Ovary (tissue), 9 donors: ENCODE results near the gene IL15RA. TPM values are rescaled to one million over a fixed set of nuclear protein-coding genes. Genes with fewer than 3 reads are reported as not detected.

ENCODE experiments used
- DNase-seq, 5 donors: peaks; one replicate each; pipeline ENCODE4 v3.0.0-alpha.2; 2019 to 2020
- H3K27ac ChIP-seq, 2 donors: fragments of 200-600 bp; one replicate each; pipeline versions ENCODE4 v1.5.1 to v1.8.0; 2019 to 2022
- H3K27me3 ChIP-seq: fragments of 200-600 bp; one replicate; pipeline ENCODE4 v1.8.0; 2022
- H3K36me3 ChIP-seq: fragments of 200-600 bp; sonication (generic); one replicate; pipeline ENCODE4 v1.5.1; 2019
- H3K4me1 ChIP-seq: one replicate; pipeline ENCODE4 v1.8.1; 2013; ENCODE audit warnings: mild to moderate bottlenecking, moderate library complexity; ENCODE audit not compliant: insufficient read depth
- H3K4me3 ChIP-seq: fragments of 200-600 bp; sonication (generic); one replicate; pipeline ENCODE4 v1.5.1; 2017
- H3K9me3 ChIP-seq, 2 donors: fragments of 200-600 bp in 1 of 2; sonication (generic) in 1 of 2; one replicate each; pipeline versions ENCODE4 v1.5.1 to v1.8.1; 2013 to 2019; ENCODE audit warnings: mild to moderate bottlenecking in 1 of 2, moderate library complexity in 1 of 2
- EP300 ChIP-seq: sonication (generic); formaldehyde crosslinking; IDR thresholded peaks from one replicate; pipeline ENCODE4 v1.6.1; 2017; ENCODE audit warnings: antibody characterized with exemption
- POLR2A ChIP-seq: fragments of 450-650 bp; IDR thresholded peaks from one replicate; pipeline ENCODE4 v1.6.1; 2017; ENCODE audit warnings: antibody characterized with exemption, mild to moderate bottlenecking, moderate library complexity
- WGBS, 3 donors: extraction: QIAGEN DNeasy Blood & Tissue Kit in 1 of 3; methylation state at CpG; one replicate each; pipeline versions ENCODE4 v1.1.5 to v1.1.7; 2013 to 2017; 5-methylcytosine and 5-hydroxymethylcytosine counted together
- intact Hi-C, 4 donors: fragments of 100-400 bp; cut with DNase I; formaldehyde crosslinking; loops; one replicate each; pipeline versions ENCODE4 v1.11.0 to v1.15.1; 2022 to 2023
- polyA plus RNA-seq, 2 donors: library from polyadenylated mRNA; stranded (reverse); fragments of 200-250 nt in 1 of 2; fragments of 350-450 nt in 1 of 2; fragmentation: Illumina TruSeq in 1 of 2; extraction: RNeasy Lipid Tissue Mini Kit (QIAGEN cat#74804) in 1 of 2; gene quantifications; one replicate each; pipeline ENCODE4 v1.2.3, GENCODE V29; 2013 to 2014
- total RNA-seq, 7 donors: library from RNA; depleted of rRNA in 2 of 7; stranded (reverse); fragments of >200 nt in 2 of 7; fragmentation: NEBNext Ultra II Directional in 3 of 7; extraction: Animal tissue kit (Norgen Biotek cat#: 25700) in 3 of 7; gene quantifications; one replicate each; pipeline versions ENCODE4 v1.1.0 to v1.2.4, GENCODE V29; 2016 to 2023
- TF ChIP-seq, protein P1 (sequence below), 3 donors: fragments of 450-650 bp in 2 of 3; fragments of 200-600 bp in 1 of 3; IDR thresholded peaks; one replicate each; pipeline versions ENCODE4 v1.5.1 to v1.8.0; 2016 to 2022; ENCODE audit warnings: antibody characterized with exemption in 3 of 3, mild to moderate bottlenecking in 1 of 3
- donor health status: DM: no; HTN: no; CAD: no; lungs with moderate emphysema.
- donor health status: DM: no; HTN: no; CAD: no.
- donor health status: Bipolar disorder and iron deficiency.
- donor health status: DM: yes; HTN: yes; CAD: no.
- donor health status: DM: no; HTN: no; CAD: no.
- donor health status: DM: yes; HTN: yes; CAD: no.

The IL15RA gene
- total and polyA plus RNA-seq, 9 donors = 2.7 to 15.2 (median 6.3) TPM

DNA sequence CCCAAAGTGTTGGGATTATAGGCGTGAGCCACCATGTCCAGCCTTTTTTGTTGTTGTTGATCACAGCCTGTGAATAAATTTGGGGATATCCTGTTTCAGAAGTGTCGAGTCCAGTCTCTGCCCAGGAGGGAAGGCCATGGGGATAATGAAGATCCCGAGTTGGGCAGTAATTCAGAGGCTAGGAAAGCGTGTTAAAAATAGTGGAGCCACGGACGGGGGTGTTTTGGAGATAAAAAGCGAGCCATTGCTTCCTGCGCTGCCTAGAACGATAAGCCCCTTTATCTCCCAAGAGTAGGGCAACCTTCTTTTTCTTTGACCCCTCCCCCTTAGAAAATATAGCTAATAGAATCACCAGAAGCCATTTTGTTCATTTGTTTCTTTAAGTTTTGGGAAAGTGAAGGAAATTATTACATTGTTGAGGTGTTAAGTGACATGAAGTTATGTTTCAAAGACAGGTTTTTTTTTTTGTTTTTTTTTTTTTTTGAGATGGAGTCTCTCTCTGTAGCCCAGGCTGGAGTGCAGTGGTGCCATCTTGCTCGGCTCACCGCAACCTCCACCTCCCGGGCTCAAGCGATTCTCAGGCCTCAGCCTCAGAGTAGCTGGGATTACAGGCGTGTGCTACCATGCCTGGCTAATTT lies 43.3 kb downstream of the IL15RA start:
- TF ChIP-seq EP300 (no peak), POLR2A (no peak)
- TF ChIP-seq, protein P1, sequence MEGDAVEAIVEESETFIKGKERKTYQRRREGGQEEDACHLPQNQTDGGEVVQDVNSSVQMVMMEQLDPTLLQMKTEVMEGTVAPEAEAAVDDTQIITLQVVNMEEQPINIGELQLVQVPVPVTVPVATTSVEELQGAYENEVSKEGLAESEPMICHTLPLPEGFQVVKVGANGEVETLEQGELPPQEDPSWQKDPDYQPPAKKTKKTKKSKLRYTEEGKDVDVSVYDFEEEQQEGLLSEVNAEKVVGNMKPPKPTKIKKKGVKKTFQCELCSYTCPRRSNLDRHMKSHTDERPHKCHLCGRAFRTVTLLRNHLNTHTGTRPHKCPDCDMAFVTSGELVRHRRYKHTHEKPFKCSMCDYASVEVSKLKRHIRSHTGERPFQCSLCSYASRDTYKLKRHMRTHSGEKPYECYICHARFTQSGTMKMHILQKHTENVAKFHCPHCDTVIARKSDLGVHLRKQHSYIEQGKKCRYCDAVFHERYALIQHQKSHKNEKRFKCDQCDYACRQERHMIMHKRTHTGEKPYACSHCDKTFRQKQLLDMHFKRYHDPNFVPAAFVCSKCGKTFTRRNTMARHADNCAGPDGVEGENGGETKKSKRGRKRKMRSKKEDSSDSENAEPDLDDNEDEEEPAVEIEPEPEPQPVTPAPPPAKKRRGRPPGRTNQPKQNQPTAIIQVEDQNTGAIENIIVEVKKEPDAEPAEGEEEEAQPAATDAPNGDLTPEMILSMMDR (IDR thresholded peaks at IDR 0.05) = no peak
- Histone ChIP-seq H3K27me3 (no peaks in the 10 kb centered on the region), H3K9me3 (no peaks in the 10 kb centered on the region), H3K36me3 (no peaks in the 10 kb centered on the region), H3K27ac (no peak overlapping the region), H3K4me3 (no peak overlapping the region), H3K4me1 (peaks cover 1% of the 10 kb centered on the region)
- no peak for DNase-seq
- WGBS, 3 donors = 91 to 96% (median 94%) methylated on average over 14 of the region's 14 CpGs
- intact Hi-C loops = no loop called here

DNA sequence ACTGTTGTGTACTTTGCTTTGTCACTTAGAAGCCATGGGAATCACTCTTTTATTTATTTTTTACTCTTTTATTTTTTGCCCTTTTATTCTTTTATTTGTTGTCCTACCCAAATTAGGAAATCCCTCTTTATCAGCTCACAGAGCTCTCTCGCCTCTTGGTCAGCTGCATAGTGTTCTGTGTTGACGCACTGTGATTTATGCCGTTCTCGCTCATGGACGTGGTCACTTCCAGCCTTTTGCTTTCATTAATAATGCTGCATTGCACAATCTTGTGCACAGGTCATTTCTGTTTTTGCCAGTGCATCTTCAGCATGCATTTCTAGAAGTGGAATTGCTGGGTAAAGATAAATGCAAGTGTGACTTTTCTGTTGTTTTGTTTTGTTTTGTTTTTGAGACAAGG lies 45.0 kb downstream of the IL15RA start:
- no peak overlapping the region for H3K4me3 ChIP-seq
- intact Hi-C loops = no loop called here
- no peaks in the 10 kb centered on the region for H3K36me3 ChIP-seq
- H3K9me3 ChIP-seq = no peaks in the 10 kb centered on the region
- peaks cover 3% of the 10 kb centered on the region for H3K4me1 ChIP-seq
- no peaks in the 10 kb centered on the region for H3K27me3 ChIP-seq
- TF ChIP-seq POLR2A (no peak), EP300 (peak; percentile 96)
- TF ChIP-seq, protein P1 (IDR thresholded peaks at IDR 0.05) = no peak
- H3K27ac ChIP-seq = no peak overlapping the region
- DNase-seq = peak in 2 of 5 donors; percentile 66 to 84
- WGBS, 3 donors = 32 to 64% (median 55%) methylated on average over 5 of the region's 5 CpGs

DNA sequence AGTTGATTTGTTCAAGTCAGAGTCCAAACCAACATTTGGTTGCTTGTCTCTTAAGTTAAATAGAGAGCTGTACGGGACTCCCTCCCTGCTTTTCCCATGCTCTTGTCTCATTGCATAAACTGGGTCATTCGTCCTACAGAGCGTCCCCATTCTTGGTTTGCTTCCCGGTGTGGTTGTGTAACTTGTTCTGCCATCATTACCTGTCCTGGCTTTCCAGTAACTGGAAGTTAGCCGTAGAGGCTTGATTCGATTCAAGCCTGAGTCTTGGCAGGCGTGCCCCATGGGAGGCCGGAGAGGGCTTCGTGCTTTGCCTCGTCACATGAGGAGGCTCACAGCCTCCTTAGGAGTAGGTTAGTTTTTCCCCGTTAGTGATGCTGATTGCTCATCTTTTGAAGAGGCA lies 47.1 kb downstream of the IL15RA start:
- WGBS, 3 donors = 88 to 94% (median 94%) methylated on average over 11 of the region's 11 CpGs
- Histone ChIP-seq H3K9me3 (no peaks in the 10 kb centered on the region), H3K27me3 (no peaks in the 10 kb centered on the region), H3K27ac (no peak overlapping the region), H3K4me1 (peaks cover 3% of the 10 kb centered on the region), H3K4me3 (no peak overlapping the region), H3K36me3 (no peaks in the 10 kb centered on the region)
- TF ChIP-seq POLR2A (no peak), EP300 (no peak)
- TF ChIP-seq, protein P1 (IDR thresholded peaks at IDR 0.05) = no peak
- intact Hi-C loops = no loop called here
- no peak for DNase-seq

DNA sequence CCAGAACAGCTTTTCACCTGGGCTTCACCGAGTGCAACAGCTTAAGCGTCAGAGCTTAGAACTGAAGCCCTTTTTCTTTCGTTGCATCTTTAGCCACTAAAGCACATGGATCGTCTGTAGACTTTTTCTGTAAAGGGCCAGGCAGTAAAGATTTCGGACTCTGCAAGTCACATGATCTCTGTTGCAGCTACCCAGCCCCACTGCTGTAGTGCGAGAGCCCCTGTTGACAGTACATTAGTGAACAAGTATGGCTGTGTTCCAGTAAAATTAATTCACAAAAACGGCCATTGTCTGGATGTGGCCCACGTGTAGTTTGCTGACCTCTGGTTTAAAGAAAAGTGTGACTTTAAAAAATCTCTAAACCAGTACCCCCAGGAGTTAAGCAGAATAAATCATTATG lies 47.9 kb downstream of the IL15RA start:
- no peaks in the 10 kb centered on the region for H3K27me3 ChIP-seq
- TF ChIP-seq, protein P1 (IDR thresholded peaks at IDR 0.05) = no peak
- TF ChIP-seq POLR2A (no peak), EP300 (no peak)
- H3K9me3 ChIP-seq = no peaks in the 10 kb centered on the region
- no peak for DNase-seq
- H3K4me1 ChIP-seq = peaks cover 3% of the 10 kb centered on the region
- intact Hi-C loops = no loop called here
- H3K4me3 ChIP-seq = no peak overlapping the region
- 76 to 77% (median 76%) methylated on average over 8 of the region's 8 CpGs for WGBS, 3 donors
- H3K27ac ChIP-seq = no peak overlapping the region
- no peaks in the 10 kb centered on the region for H3K36me3 ChIP-seq
